GM12875 (cell line): Measurements from ENCODE around the gene GID4.

ENCODE experiments used
- H3K4me3 ChIP-seq: one replicate; pipeline ENCODE4 v1.5.1; 2011; ENCODE audit warnings: low read depth, low read length, control low read depth
- TF ChIP-seq, protein P1 (sequence below): IDR thresholded peaks from 2 replicates; pipeline ENCODE4 v1.5.1; 2011; ENCODE audit warnings: low read depth, mild to moderate bottlenecking, control low read depth, inconsistent platforms, low read length, moderate library complexity, borderline replicate concordance; ENCODE audit not compliant: insufficient read depth

GID4 gene

DNA sequence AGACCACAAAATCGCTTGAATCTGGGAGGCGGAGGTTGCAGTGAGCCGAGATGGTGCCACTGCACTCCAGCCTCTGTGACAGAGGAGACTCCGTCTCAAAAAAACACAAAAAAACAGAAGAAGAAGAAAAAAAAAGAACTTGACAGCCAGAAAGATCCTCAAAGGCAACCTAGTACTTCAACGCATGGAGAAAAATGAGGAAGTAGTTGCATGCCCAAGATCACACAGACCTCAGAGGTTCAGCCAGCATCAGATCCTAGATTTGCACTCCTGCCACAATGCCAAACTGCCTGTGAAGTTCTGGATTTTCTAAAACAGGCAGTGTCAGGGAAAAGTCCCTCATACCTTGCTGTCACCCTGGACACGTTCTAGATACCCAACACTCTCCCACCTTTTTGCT is 1.7 kb upstream of the GID4 start:
- H3K4me3 ChIP-seq: no peak overlapping the region
- TF ChIP-seq, protein P1, sequence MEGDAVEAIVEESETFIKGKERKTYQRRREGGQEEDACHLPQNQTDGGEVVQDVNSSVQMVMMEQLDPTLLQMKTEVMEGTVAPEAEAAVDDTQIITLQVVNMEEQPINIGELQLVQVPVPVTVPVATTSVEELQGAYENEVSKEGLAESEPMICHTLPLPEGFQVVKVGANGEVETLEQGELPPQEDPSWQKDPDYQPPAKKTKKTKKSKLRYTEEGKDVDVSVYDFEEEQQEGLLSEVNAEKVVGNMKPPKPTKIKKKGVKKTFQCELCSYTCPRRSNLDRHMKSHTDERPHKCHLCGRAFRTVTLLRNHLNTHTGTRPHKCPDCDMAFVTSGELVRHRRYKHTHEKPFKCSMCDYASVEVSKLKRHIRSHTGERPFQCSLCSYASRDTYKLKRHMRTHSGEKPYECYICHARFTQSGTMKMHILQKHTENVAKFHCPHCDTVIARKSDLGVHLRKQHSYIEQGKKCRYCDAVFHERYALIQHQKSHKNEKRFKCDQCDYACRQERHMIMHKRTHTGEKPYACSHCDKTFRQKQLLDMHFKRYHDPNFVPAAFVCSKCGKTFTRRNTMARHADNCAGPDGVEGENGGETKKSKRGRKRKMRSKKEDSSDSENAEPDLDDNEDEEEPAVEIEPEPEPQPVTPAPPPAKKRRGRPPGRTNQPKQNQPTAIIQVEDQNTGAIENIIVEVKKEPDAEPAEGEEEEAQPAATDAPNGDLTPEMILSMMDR: no peak

DNA sequence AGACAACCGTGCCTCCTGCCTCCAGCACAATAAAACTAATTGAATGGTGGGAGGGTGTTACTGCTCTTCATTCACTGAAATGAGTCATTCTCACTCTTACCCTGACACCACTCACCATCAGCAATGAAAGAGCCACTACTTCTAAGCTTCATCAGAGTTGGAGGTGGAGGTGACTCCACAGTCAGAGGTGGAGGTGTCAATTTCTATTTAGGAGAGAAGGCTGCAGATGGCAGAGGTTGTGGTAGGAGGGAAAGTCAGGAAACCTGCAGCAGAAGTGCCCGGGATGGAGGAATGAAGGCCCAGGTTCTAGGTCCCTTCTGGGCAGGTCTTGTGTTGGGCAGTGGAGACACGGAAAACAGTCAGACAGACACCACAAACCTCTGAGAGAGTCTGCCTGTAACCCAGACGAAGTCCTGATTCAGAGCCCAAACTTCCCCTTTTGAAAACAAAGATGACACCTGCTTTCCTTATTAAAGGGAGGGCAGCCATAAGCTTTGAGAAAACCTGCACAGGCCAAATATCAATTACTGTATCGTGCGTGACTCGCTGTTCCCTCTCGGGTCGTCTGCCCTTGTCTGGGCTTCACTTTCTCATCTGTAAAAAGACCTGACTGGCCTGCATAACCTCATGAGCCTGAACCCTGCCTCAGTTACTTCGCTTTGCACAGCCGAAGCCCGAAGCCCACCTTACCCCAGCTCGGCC is 908 bp upstream of the GID4 start:
- TF ChIP-seq, protein P1: no peak
- H3K4me3 ChIP-seq: peak overlapping the region; percentile 93

DNA sequence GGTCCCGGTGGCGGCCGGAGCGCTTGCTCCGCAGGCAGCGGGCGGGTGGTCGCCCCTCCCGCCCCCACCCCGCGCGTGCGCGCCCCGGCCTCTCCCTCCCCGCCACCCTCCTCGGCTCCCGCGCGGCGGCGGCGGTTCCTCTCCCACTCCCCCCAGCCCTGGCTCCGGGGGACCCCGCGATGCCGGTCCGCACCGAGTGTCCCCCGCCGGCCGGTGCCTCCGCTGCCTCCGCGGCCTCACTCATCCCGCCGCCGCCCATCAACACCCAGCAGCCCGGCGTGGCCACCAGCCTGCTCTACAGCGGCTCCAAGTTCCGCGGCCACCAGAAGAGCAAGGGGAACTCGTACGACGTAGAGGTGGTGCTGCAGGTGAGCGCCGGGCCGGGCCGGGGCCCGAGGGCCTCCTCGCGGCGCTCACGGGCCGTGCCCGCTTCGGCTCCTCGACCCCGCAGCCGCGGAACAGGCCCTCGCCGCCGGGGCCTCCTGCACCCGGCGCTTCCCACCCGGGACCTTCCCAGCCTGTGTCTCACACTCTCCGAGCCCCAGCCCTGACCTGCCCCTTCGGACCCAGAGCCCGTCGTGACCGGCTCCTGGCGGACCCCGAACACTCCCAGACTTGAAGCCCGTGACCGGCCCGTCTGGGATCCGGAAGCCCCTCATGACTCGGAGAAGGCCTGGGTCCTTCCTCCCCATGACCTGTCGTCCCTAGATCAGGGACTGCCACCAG is 490 bp downstream of the GID4 start:
- TF ChIP-seq, protein P1: no peak

DNA sequence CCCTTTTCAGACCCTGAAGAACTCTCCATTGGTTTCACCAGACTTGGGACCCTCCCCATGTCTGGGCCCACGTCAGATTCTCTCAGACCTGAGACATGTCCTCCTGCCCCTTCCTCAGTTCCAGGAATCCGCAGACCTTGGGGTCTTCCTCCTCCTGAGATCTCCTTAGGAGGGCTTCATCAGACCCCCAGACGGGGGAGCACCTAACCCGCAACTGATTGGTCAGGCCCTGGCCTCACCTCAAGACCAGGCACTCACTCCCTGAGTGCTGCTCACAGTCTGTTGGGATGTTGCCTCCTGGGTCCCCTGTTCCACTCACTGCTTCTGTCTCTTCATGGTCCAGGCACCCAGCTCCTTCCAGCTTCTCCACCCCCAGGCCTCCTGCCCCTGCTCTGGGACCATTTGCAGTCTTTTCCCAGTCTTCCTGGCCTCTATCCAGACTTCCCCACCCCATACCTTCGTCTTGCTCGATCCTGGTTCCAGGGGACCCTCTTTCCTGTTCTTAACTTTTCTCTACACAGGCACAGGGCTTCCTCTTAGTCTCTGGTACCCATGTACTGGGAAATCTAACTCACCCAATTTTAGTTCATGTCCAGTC is 1.2 kb downstream of the GID4 start:
- TF ChIP-seq, protein P1: no peak
- peak overlapping the region; percentile 93 for H3K4me3 ChIP-seq

More for the DNA sequence above, 490 bp downstream of the GID4 start:
- H3K4me3 ChIP-seq: peak overlapping the region; percentile 93

DNA sequence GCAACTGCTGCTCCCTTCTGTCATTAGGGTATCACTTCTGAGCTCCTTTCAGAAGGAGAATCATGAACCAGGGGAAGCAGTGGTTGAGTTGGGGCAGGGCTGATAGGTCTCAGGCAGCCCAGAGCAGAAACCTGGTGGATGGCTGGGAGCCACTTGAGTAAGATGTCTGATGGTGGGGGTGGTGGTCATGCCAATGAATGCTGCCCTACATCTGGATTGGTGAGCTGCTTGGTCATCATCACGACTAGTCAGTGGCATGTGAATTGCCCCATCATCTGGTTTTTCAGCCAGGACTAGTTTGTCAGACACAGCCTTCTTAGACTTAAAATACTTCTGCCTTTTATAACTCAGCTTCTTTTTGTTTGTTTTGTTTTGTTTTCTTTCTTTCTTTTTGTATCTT is 2.6 kb downstream of the GID4 start:
- H3K4me3 ChIP-seq: no peak overlapping the region
- TF ChIP-seq, protein P1: no peak

DNA sequence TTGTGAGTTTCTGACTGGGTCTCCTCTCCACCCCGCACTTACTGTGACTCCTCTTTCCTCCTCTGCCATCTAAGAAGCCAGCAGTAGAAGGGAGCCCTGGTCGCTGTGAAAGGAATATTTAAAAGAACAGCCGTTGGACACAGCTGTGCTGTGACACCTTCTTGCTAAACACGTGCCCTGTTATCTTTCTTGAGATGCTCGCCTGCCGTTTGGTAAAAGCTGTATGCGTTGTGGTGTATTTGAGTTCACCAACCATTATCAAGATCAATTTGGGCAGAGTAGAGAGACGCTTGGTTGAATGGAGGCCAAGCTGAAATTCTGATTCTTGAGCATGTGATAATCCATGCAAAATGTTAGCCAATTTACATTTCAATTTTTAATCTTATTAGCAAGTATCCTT is 3.8 kb downstream of the GID4 start:
- H3K4me3 ChIP-seq: no peak overlapping the region
- TF ChIP-seq, protein P1: no peak
